Measurements from ENCODE around the gene NBL1.

Gene NBL1

GRCh38 chr1:19676438-19676922, 32.4 kb downstream of the NBL1 start:
- peak; percentile 86 for DNase-seq

GRCh38 chr1:19678493-19678892, 34.4 kb downstream of the NBL1 start:
- no peak for DNase-seq

GRCh38 chr1:19678931-19679453, 34.9 kb downstream of the NBL1 start:
- DNase-seq = no peak

GRCh38 chr1:19679691-19680090, 35.6 kb downstream of the NBL1 start:
- no peak for DNase-seq

- no peak for DNase-seq
Measured at GRCh38 chr1:19680644-19681043, 36.5 kb downstream of the NBL1 start.

- peak; percentile 79 for DNase-seq
Measured at GRCh38 chr1:19682257-19682656, 38.1 kb downstream of the NBL1 start.

GRCh38 chr1:19682901-19683300, 38.8 kb downstream of the NBL1 start:
- no peak for DNase-seq

GRCh38 chr1:19683351-19683750, 39.2 kb downstream of the NBL1 start:
- DNase-seq = no peak

- no peak for DNase-seq
Measured at GRCh38 chr1:19684677-19685076, 40.6 kb downstream of the NBL1 start.

GRCh38 chr1:19685994-19686393, 41.9 kb downstream of the NBL1 start:
- no peak for DNase-seq

GRCh38 chr1:19687414-19687813, 43.3 kb downstream of the NBL1 start:
- DNase-seq = no peak

- no peak for DNase-seq
Measured at GRCh38 chr1:19688041-19688842, 44.1 kb downstream of the NBL1 start.

- DNase-seq = no peak
Measured at GRCh38 chr1:19689085-19689757, 45.1 kb downstream of the NBL1 start.

GRCh38 chr1:19689856-19690255, 45.7 kb downstream of the NBL1 start:
- no peak for DNase-seq

- no peak for DNase-seq
Measured at GRCh38 chr1:19690342-19690741, 46.2 kb downstream of the NBL1 start.

GRCh38 chr1:19694298-19694697, 50.2 kb downstream of the NBL1 start:
- no peak for DNase-seq

- DNase-seq = no peak
Measured at GRCh38 chr1:19695772-19696171, 51.7 kb downstream of the NBL1 start.

- DNase-seq = no peak
Measured at GRCh38 chr1:19696820-19697219, 52.7 kb downstream of the NBL1 start.

GRCh38 chr1:19698181-19698580, 54.1 kb downstream of the NBL1 start:
- DNase-seq = peak; percentile 29

- DNase-seq = no peak
Measured at GRCh38 chr1:19700079-19700777, 56.1 kb downstream of the NBL1 start.

- no peak for DNase-seq
Measured at GRCh38 chr1:19703280-19703679, 59.2 kb downstream of the NBL1 start.

- peak; percentile 92 for DNase-seq
Measured at GRCh38 chr1:19704247-19705113, 60.4 kb downstream of the NBL1 start.
